GM18526 (cell line): ENCODE results near the gene IZUMO1R.

ENCODE experiments used
- POLR2A ChIP-seq: IDR thresholded peaks from 3 replicates; pipeline ENCODE4 v1.6.1; 2011; ENCODE audit not compliant: insufficient read length; ENCODE audit errors: extremely low read depth

The IZUMO1R gene

DNA sequence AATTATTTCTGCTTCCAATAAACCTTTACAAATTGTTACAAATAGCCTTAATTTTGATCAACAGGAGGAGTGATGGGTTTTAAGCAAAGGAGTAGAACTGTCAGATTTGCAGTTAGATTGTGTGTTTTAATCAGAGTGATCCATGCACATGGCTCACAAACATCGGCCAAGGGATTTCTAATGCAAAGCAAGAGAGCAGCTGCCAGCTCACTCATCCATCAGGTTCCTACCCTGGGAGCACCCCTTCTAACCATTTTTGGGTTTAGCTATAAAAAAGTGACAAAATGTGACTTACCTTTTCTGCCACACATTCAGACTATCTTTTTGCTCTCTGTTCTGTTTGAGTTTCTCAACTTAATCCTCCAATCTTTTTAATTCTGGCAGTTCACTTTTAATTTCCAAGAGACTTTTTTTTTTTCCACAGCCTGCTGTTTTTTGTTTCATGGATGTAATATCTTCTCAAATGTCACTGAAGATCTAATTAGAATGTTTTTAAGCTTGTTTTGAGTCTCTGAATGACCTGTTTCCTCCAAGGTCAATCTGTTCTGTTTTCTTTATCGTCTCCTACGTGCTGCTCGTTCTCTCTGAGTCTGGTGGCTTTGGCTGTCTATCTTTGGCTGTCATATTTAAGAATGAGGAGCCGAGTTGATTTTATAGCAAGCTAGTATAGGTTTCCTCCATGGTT lies 6.0 kb downstream of the IZUMO1R start:
- no peak for TF ChIP-seq POLR2A

- no peak for TF ChIP-seq POLR2A
Observed at GRCh38 chr11:94312339-94312738, 8.0 kb downstream of the IZUMO1R start.

- no peak for TF ChIP-seq POLR2A
Observed at GRCh38 chr11:94314064-94314463, 9.7 kb downstream of the IZUMO1R start.

- no peak for TF ChIP-seq POLR2A
Observed at GRCh38 chr11:94315664-94316063, 11.3 kb downstream of the IZUMO1R start.

DNA sequence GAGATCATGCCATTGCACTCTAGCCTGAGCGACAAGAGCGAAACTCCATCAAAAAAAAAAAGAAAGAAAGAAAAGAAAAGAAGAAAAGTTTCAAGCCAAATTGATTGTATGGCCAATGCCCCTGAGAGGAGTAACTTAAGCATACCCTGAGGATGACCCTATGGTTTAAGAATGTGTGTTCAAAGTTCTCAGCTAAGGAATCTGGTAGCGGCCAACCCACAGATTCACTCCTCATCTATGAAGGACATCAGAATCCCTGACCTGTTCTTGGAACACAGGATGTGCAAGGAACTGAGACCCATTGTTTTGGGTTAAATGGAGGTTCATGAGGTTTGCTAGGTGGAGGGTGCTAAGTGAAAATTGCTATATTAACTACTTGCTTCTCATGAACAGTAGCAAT lies 18.1 kb downstream of the IZUMO1R start:
- no peak for TF ChIP-seq POLR2A

DNA sequence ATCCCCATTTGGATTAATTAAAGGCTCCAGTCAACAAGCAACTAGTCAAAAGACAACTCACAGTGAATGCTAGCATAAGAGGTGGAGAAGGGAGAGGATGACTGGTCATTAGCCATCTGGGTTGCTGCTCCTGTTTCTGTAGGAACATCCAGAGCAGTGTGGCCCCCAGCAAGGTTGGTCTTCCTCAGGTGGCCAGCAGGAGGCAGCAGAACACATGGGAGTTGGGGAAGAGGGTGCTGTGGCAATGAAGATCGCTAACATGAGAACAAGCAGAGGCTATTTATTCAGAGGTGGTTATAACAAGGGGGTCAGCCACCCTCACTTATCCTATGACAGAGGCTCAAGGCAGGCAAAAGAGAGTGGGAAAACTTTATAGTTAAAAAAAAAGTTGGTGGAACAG lies 21.3 kb downstream of the IZUMO1R start:
- no peak for TF ChIP-seq POLR2A

GRCh38 chr11:94326947-94327346 lies 22.6 kb downstream of the IZUMO1R start:
- no peak for TF ChIP-seq POLR2A

DNA sequence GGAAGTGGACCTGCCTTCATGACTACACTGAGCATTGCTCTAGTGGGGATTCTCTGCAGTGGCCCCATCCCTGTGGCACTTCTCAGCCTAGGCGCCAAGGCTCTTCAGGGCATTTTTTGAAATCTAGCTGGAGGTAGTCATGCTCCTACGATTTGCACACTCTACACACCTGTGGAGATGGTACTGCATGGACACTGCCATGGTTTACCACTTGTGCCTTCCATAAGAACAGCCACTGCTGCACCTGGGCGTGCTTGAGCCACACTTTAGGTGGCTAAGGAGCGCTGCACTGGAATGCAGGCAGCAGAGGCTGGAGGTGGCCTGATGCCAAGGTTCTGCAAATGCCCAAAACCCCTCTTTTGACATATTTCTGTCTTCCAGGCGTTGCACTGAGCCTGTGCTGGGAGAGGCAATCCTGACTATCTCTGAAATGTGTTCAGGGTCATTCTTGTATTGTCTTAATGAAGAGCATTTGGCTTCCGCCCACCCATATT lies 24.3 kb downstream of the IZUMO1R start:
- no peak for TF ChIP-seq POLR2A

GRCh38 chr11:94329501-94329900 lies 25.1 kb downstream of the IZUMO1R start:
- TF ChIP-seq POLR2A, result no peak

- no peak for TF ChIP-seq POLR2A
Observed at GRCh38 chr11:94330789-94331188, 26.4 kb downstream of the IZUMO1R start.

DNA sequence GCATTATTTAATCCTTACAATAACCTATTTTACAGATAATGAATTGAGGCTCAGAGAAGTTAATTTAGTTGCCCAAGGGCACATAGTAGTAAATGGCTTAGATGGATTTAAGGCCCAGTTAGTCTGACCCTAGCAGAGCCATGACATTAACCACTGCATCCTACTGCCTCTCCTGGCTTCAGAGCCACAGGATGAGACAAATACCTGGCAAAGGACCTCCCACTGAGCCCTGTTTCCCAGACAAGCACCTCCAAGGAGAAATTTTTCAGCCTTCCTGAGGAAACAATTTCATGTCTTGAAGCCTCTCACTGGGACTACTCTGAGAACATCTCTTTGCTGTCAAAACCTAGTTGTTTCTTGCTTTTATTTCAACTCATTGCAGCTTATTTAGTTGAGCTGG lies 28.4 kb downstream of the IZUMO1R start:
- no peak for TF ChIP-seq POLR2A

GRCh38 chr11:94336033-94336432 lies 31.7 kb downstream of the IZUMO1R start:
- no peak for TF ChIP-seq POLR2A

GRCh38 chr11:94338651-94339050 lies 34.3 kb downstream of the IZUMO1R start:
- no peak for TF ChIP-seq POLR2A

GRCh38 chr11:94342250-94342649 lies 37.9 kb downstream of the IZUMO1R start:
- TF ChIP-seq POLR2A, result no peak

DNA sequence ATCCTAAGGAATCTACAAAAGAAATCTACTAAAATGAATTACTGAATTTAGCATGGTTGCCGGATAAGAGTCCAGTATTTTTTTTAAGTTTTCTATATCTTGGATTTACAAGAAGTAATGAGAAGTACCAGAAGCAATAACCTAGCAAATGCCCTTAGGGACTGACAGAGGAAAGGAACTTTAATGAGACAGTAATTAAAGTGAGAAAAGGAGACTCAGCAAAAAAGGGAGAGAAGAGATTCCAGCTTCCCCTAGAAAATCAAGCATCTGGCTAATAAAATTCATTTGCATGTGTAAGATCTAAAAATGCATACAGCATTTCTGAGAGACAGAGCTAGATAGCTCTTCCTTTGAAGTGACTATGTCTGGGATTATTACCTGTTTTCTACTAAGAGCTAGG lies 39.1 kb downstream of the IZUMO1R start:
- TF ChIP-seq POLR2A, result no peak
